Measurements from ENCODE around the gene SH3BGRL3.
A peak's percentile ranks its signal among the peaks of the same experiment; 100 is the strongest.

Gene SH3BGRL3

DNA sequence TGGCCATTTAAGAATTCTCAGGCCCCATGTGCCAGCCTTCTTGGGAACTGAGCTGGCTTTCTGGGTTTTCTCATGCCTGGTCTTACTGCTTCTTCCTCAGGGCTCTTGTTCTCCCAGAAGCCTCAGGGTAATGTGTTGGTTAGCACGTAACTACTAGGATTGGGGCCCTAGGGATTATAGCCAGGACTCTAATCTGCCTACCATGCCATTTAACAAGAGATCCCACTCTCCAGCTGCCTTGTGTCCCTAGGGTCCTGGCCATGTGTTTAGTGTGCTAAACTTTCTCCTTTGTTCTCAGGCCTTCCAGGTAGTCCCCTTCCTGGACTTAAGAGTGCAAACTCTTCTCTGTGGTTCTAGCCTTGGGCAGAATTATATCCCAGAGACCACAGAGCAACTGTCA, 2.2 kb upstream of the SH3BGRL3 start:
- DNase-seq (ENCODE audit: low read depth in 2 of 2) = no peak

DNA sequence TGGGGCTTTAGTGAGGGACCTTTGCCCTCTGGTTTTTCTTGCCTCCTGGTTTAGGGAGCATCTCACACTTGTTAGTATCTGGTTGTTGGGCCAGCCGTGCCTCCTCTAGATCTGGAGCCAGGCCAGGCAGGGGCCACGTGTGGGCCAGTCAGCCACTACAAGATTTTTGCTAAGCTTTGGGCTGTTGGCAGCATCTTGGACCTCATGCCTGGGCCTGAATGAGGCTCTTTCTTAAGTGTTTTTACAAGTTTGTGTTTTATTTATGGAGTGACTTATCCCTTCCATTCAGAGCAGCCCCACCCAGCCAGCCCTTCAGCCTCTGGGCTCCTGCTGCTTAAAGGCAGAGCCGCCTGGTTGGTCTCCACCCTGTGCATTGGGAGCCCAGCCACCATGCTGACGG, 1.6 kb upstream of the SH3BGRL3 start:
- no peak for DNase-seq (ENCODE audit: low read depth in 2 of 2)

DNA sequence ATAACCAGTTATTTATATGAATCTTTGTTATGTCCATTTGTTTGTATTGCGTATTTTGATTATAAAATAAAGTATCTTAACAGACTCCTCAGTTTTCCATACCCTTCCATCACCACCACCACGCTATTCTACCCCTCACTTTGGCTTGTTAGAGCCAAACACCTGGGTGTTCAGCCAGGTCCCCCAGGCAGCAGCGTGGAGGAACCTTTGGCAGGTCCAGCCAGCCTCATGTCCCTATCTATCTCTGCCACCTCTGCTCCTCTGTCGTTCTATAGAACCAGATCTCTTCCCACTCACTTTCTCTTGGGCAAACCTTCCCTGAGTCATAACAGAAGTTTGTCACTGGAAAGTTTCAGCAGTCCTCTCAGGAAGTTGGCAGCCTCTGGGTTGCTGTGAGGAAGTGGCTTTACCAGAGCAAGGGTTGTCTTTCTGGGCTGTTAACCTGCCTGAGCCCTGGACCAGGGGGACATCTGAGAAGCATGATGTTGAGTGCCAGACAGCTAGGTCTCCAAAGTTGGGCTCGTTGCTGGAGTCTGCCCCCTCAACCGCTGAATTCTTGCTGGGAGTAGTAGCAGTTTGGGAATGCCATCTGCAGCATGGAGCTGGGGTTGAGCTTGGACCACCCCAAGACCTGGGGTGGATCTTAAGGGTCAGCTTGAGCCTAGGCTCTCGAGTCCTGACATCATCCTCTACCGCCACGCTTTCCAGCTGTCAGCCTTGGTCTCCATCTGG, 996 bp upstream of the SH3BGRL3 start:
- DNase-seq (ENCODE audit: low read depth in 2 of 2) = no peak

DNA sequence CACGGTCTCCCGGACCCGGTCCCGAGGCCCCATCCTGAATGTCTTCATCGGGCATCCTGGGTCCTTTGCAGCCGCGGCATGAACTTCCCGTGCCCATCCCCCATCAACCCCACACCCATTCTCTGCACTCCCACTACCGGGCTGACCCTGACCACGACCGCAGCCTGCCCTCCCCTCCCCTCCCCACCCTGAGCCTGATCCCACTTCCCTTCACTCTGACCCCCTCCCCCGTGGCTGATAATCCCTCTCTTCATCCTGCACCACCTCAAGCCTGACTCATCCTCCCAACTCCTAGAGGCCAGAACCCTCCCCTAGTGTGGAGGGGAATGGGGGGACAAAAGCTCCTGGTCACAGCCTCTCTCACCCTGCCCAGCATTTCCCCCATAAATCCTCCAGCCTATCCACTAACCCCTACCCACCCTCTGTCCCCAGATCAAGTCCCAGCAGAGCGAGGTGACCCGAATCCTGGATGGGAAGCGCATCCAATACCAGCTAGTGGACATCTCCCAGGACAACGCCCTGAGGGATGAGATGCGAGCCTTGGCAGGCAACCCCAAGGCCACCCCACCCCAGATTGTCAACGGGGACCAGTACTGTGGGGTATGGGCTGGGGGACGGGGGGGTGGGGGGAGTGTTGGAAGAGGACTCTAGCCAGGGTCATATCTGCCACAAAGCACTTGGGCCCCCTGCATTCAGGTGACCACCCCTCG, 602 bp downstream of the SH3BGRL3 start:
- DNase-seq (ENCODE audit: low read depth in 2 of 2) = no peak

DNA sequence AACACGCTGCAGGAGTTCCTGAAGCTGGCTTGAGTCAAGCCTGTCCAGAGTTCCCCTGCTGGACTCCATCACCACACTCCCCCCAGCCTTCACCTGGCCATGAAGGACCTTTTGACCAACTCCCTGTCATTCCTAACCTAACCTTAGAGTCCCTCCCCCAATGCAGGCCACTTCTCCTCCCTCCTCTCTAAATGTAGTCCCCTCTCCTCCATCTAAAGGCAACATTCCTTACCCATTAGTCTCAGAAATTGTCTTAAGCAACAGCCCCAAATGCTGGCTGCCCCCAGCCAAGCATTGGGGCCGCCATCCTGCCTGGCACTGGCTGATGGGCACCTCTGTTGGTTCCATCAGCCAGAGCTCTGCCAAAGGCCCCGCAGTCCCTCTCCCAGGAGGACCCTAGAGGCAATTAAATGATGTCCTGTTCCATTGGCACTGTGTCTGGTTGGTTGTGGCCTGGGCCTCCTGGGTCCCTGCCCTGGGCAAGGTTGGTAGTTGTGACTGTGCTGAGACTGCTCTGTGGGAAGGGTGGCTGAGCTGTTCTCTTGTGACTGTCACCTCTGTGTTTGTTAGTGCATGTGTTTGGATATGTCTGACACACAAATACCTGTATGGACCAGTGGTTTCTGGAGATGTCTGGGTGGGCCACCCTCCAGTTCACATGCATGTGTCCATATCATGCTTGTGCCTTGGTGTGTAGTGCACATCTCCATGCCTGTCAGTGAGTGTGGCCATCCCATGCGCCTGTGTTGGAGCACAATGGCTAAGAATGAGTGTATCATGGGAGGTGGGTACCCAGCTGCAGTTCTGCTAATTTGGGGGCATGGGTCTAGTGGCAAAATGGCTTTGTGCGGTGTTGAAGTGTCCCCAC, 1.4 kb downstream of the SH3BGRL3 start:
- DNase-seq (ENCODE audit: low read depth in 2 of 2) = no peak

DNA sequence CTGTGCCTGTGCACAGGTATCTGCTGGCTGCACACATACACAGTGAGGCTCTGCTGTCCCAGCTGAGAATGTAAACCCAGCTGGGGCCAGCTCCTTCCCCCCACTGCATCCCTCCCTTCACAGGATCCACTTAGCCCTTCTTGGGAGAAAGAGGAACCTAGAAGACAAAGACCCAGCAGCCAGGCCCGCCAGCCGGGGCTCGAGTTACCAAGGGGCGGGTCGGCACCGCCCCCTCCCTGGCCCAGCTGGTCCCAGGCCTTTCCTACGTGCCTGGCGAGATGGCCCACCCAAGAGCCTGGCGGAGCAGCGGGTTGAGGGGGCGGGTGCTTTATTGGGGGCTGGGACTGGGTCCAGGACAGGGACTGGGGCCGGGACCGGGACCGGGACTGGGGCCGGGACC, 2.1 kb downstream of the SH3BGRL3 start:
- DNase-seq (ENCODE audit: low read depth in 2 of 2) = no peak

DNA sequence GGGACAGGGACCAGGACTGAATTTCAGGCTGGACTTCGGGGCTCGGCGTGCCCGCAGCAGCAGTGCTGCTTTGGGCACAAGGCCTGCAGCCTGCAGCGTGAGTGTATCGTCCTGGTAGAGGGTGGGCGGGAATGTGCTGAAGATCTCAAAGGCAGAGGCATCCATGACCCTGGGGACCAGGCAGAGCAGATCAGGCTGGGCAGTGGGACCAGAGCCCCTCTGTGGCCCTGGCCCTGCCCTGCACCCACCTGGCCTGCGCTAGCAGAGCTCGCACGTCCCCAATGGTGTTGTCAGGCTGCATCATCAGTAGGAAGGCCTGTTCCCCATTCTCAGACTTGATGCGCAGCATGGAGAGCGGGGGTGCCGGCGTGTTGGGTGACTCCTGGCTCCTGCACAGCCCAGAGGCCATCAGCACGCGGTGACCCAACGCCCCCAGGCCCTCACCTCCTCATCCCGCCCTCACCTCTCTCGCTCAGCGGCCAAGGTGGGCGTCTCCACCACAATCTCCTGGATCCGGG, 2.6 kb downstream of the SH3BGRL3 start:
- DNase-seq (ENCODE audit: low read depth in 2 of 2) = no peak

DNA sequence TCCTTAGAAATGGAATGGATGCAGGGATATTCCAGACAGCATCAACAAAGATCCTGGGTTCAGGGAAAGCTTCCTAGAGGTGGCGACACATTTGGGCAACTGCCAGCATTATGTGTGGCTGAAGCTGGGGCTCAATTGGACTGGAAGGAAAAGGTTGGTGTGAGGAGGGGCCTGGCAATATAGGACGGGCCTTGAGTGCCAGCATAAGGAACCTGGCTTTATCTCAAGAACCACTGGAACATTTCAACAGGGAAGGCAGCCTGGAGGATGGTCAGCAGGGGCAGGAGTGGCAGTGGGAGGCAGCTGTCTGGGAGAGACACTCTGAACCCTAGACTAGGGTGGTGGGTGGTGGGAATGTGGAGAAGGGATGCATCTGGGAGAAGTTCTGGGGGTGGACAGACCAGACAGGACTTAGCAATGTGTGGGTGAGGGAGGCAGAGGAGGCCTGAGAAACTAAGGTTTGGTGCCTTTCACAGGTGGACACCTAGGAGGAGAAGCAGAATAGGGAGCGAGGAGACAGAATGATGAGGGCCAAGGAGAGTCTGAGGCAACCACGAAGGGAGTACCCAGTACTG, 3.5 kb downstream of the SH3BGRL3 start:
- no peak for DNase-seq (ENCODE audit: low read depth in 2 of 2)

DNA sequence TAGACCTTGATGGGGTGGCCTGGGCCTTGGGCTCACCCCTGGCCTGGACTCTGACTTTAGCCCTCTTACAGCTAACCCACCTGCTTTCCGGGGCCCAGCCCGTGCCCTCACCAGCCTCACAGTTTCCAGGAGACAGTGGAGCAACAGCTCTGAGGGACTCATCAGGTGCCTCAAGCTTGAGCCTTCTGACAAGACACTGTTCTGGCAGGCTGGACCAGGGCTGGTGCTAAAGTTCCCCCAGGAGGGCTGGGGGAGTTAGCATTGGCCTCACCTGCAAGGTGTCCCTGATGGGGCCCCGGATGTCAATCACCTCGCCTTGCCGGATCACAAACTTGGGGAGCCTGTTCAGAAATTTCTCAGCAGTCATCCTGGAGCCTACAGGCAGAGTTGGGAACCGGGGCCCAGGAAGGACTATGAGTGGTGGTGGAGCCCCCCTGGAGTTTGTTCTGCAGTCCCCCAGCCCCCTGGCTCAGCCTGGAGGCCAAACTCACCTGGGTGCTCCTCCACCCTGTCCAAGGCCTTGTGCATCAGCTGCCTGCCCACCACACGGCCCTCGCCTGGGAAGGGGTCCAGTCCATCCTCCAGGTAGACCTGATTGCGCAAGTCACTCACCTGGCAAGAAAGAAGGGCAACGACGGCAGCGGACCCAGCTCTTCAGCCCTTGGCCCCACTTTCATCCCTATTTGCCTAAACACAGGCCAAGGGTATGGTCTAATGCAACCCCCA, 4.1 kb downstream of the SH3BGRL3 start:
- no peak for DNase-seq (ENCODE audit: low read depth in 2 of 2)

DNA sequence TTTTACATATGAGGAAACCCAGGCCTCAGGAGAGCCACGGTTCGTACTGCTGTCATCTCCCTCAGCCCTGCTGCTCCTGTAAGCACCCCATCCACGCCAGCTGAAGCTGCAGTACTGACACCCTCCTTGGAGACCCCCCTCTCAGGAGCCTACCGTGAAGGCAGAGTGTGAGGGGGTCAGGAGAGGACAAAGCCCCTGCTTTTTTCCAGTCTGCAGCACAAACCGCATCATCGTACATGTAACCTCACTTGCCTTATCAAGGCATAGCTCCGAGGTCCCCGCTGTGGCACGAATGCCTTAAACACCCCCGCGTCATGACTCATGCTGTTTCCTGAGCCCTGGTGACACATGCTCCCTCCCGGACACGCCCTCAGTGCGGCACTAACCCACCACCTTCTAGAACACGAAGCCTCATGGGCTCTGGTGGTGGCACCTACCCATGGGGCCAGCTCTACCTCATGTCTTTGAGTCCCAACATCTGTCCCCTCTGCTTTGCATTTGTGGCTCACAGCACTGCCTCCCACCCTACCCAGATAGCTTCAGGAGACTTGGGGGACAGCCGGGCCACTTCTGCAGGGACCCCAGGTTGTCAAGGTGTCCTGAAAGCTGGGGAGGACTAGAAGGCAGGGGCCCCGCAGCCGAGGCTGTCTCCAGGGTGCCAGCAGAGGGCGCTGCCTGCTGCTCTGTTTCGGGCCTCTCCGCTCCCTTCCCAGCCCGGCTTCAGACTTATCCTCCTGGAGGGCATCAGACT, 4.9 kb downstream of the SH3BGRL3 start:
- DNase-seq (ENCODE audit: low read depth in 2 of 2) = peak; percentile 96 to 98

DNA sequence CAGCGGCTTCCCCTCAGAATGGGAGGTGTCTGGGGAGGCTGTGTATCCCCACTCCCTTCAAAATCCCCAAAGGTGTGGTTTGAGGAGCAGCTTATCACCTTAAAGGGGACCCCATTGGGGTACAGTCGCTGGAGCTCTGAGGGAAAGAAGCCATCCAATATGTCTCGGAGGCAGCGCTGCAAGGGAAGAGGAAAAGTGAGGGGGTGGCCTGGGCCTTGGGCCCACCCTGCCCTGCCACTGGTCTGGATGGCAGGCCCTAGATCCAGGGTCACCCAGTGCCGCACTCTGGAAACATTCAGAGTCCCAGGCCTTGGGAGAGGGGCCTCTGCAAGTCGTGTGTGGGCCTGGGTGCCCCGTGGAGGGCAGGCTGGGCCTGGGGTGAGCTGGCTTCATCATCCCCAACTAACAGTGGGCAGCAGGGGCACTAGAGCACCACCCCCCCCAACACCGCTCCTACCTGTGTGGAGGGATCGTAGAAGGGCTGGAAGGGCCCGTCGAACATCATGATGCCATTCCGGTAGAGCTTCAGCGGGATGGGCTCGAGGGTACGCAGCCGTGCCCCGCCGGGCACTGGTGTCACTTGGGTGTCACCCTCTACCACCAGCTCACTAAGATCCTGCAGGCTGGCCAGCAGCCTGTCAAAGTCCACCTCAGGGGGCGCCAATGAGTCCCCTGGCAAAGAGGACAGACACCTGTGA, 5.6 kb downstream of the SH3BGRL3 start:
- DNase-seq (ENCODE audit: low read depth in 2 of 2) = no peak

DNA sequence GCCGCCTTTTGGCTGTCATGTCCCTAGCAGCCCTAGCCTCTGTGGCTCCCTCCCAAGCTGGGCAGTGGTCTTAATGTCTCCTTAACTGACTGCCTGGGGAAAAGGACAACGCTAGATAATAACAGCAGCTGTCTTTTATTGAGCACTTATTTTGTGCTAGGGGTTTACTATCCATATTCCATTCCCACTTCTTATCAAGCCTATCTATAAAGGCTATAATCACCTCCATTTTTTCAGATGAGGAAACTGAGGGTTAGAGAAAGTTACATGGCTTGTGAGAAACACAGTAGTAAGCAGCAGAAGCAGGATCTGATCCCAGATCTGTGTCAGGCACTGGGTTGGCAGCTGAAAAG, 6.2 kb downstream of the SH3BGRL3 start:
- no peak for DNase-seq (ENCODE audit: low read depth in 2 of 2)

DNA sequence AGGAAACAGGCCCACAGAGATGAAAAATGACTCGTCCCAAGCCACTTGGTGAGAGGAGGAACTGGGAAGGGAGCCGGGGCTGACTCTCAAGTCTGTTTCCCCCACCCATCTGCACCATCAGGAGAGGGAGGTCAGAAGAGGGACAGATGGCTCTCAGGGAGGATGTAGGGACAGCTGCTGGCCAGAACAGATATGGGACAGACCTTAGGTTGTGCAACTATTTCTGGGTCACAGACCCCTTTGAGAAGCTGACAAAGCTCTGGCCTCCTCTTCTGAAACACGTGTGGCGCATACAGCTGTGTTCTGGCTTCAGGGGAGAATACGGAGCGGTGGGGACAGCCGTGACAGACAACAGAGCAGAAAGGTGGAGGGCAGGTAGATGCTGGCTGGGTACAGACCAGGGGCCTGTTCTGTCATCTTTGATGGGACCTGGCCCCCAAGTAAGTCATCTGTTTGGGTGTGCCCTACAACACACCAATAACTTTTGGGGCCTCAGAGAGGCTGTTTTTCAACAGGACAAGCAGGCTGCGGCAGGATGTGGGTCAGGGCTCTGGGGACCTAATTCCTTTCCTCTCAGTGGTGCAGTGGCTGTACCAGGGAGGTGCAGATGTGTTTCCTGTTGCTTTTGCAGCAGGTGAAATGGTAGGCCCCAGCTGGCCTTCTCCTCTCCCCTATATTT, 7.3 kb downstream of the SH3BGRL3 start:
- DNase-seq (ENCODE audit: low read depth in 2 of 2) = no peak

DNA sequence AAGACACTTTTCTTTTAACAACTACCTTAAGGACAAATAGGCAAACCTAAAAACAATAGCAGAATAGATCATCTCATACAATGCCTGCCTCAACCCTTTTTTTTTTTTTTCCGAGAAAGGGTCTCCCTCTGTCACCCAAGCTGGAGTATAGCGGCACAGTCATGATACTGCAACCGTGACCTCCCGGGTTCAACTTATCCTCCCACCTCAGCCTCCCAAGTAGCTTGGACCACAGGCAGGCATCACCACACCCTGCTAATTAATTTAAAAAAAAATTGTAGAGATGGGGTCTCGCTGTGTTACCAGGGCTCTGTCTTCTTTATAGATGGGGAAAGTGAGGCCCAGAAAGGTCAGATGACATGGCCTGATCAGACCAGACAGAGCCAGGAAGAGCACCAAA, 7.9 kb downstream of the SH3BGRL3 start:
- no peak for DNase-seq (ENCODE audit: low read depth in 2 of 2)

DNA sequence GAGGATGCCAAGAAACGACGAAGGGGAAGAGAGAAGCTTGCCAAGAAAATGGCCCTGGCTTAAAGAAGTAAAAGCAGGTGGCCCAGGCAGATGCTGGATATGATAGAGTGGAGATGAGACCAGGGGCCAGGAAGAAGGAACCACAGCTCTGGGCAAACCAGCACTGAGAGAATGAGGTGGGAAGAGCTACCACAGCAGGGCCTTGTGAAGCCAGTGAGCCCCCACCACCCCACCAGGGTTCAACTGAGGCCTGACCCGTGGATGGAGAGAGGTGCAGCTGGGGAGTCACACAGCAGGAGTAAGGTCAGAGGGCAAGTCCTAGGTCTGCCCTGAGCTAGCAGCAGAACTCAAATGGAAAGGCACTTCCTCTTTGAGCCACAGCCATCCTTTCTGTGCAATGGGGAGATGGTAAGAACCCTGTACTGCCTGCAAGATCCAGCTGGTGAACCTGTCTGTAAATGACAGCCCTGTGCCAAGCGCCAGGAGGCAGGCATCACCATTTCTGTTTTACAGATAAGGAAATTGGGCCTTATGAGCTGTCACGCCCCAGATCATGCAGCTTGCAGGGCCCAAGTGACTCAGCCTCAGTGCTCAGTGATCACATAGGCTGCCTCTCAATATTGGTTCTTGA, 8.5 kb downstream of the SH3BGRL3 start:
- DNase-seq (ENCODE audit: low read depth in 2 of 2) = peak in 1 of 2 donors; percentile 55

DNA sequence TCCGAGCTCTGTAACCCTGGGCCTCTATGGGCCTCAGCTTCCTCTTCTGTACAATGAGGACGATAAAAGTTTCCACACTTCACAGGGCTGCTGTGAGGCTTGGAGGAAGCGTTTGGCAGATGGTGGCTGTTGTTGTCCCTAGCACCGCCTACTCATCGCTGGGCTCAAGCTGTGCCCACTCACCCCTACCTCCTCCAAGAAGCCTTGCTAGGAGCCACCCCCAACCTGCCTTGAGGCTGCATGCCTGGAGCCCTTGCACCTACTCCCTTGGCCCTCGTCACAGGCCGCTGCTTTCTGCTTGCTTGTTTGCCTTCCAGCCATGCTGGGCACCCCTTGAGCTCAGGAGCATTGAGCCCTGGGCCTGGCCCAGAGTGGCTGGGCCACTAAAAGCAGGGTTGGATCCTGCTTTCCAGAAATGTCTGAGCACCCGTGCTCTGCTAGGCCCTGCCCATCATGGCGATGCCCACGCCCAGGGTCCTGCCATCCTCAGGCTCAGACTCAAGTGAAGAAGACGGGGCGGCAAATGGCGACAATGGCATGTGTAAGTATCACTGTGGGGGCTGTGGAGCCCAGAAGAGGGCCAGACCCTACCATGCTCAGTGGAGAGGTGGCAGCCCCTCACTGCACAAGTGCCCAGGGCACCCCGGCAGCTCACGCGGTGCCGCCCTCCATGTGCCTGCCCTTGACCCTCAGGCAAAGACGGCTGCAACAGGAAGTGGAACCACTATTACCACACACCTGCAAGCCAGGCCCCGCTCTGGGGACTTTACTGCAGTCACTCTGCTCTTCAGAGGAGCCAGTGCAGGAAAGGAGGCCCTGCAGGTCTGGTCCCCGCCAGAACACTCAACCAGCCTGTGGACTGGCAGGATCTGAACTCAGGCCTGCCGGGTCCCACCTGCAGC, 9.5 kb downstream of the SH3BGRL3 start:
- DNase-seq (ENCODE audit: low read depth in 2 of 2) = no peak

DNA sequence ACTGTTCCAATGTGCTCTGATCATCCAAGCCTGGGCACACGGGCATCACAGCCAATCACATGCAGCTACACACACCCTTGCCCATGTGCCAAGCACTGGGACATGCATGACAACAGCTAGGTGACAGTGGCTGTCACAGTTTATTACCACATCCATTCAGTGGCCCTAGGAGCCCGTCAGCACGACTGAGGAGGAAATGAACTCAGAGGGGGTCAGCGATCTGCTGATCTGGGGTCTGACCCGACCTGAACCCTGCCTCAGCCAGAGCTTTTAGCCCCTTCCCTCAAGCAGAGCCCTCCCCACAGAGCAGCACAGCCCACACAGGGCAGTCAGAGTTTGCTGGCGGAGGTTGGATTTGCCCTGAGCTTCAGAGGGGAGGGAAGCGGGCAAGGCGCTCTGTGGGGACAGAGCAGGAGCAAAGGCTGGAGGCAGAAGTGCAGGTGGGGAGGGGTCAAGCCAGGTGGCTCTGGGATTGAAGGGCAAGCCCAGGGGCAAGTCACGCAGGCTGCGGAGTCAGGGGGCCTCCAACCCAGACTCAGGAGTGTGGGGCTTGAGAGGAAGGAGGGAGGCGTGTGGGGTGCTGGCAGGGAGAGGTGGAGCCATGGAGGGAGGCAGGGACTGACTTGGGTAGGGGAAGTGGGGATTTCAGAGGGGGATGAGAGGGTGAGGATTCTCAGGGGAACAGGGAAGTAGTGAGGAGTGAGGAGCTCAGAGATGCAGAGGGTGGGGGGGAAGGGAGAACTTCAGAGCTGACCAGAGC, 10.4 kb downstream of the SH3BGRL3 start:
- no peak for DNase-seq (ENCODE audit: low read depth in 2 of 2)

All from activated CD8-positive, alpha-beta memory T cell treated with anti-CD3 and anti-CD28 coated beads for 4 hours (primary cell).